NT2/D1 (cell line): ENCODE results near the gene MMRN2.

Source experiments
- SUZ12 ChIP-seq: IDR thresholded peaks from 2 replicates; pipeline ENCODE4 v1.6.1; 2011; ENCODE audit not compliant: insufficient read length, insufficient read depth; ENCODE audit errors: extremely low read depth
- YY1 ChIP-seq: IDR thresholded peaks from 2 replicates; pipeline ENCODE4 v1.6.1; 2011; ENCODE audit not compliant: insufficient read length, insufficient read depth
- ZNF274 ChIP-seq: IDR thresholded peaks from 2 replicates; pipeline ENCODE4 v1.6.1; 2011; ENCODE audit warnings: mild to moderate bottlenecking, low read depth, low read length

DNA sequence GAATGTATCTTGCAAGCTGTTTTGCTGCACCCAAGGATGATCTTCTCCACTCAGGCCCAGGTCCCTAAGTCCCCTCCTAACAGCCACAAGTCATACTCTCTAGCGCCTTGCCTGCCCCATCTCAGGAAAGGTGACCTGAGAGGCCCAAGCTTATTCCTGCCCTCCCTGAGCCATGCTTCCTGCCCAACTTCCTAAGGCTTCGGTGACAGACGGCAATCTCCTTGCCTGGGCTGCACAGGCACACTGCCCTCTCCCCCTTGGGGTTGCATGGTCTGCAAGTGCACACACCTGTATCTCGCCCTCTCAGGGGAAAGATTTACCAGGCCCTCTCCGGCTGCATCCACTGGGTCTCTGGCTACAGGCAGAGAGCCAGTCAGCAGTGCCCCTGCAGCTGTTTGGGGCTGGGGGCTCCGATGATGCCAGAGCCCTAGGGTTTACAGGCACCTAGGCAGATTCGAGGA, 10.1 kb upstream of the MMRN2 start:
- TF ChIP-seq SUZ12 (no peak), ZNF274 (no peak), YY1 (no peak)
